Germinal center (tissue), 1 donor: ENCODE data around the gene NOC2L.
A peak's percentile ranks its signal among the peaks of the same experiment; 100 is the strongest.

ENCODE experiments used
- DNase-seq: peaks from one replicate; pipeline ENCODE4 v3.0.0; 2012; ENCODE audit warnings: mixed read lengths, low spot score

NOC2L gene

DNA sequence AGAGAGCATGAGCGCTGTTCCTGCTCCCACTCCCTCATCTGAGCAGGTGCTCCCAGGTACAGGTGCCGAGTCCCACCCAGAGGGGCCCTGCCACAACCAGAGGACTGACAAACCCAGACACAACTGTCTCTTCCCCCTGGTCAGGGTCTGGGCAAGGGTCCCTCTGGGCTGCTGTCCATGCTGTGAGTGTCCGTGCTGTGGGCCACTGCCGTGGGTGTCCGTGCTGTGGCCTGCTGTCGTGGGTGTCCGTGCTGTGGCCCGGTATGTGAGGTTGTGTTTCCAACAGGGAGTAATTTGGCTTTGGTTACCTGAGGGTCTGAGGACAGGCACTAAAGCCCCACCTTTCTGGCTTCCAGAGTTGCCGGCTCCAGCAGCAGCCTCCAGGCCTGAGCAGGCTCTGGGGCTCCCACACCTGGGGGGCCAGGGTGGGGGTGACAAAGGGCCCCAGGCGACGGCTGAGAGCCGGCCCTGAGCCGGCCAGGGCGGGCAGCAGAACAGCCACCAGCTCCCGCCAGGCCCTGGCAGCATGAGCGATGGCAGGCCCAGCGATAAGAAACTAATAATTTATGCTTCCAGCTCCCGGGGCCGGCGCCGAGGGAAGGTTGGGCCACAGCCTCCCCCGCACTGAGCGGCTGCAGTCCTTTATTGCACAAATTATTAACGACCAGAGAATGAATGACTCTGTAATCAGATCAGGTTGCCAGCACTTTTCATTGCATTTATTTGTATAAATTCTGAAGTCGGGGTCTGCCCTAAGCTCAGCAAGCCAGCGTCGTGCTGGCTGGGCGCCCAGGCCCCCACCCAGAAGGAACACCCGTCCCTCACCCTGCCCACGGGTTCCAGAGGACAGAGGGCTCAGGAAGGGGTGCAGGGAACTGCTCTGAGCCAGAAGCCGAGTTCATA, 42.6 kb downstream of the NOC2L start:
- DNase-seq, result no peak

DNA sequence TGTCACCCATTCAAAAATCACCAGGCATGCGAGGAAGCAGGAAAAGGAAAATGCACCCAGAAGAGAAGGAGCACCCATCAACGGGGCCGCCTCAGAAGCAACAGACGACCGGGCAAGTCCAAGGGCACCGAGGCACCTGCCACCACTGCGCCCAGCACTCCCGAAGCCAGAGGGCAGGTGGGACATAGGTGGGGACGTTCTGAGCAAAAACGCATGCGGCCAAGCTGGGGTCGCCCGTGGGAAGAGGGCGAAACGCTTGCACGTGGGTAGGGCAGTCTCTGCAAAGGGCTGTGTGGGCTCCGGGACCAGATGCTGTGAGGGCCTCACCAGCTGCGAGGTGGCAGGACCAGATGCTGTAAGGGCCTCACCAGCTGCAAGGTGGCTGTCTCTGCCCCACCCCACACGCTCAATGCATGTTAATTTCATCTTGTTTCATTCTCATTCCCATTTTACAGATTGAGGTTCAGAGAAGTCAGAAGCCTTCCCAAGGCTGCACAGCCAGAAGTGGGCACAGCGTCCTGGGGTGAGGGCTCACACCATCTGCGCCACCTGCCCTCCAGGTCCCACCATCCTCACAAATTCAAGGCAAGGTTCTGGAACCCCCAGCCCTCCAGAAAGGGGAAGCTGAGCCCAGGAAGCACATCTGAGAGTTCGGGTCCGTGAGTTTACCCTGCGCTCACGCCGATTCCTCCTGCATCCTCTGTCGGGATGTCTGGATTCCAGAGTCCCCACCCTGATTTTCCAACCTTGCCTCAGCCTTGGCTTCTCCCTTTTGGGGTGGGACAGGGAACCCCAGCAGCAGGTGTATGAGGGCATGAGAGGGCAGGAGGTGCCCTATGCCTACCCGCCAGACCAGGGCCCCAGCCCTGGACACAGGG, 43.5 kb downstream of the NOC2L start:
- DNase-seq, result no peak

DNA sequence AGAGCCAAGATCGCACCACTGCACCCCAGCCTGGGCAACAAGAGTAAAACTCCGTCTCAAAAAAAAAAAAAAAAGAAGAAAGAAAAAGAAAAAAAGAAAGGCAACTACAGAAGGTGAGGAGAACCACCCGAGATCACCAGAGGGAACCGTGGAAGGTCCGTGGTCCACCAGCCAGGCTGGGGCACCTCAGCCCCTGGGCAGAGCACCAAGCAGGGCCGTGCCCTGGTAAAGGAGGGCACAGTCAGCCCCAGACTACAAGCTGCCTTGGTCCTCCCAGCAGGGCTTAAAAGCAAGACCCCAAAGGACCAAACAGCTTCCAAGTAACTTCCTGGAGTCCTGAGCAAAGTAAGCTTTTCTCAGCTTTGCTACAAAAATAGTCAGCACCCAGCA, 44.2 kb downstream of the NOC2L start:
- DNase-seq, result no peak

DNA sequence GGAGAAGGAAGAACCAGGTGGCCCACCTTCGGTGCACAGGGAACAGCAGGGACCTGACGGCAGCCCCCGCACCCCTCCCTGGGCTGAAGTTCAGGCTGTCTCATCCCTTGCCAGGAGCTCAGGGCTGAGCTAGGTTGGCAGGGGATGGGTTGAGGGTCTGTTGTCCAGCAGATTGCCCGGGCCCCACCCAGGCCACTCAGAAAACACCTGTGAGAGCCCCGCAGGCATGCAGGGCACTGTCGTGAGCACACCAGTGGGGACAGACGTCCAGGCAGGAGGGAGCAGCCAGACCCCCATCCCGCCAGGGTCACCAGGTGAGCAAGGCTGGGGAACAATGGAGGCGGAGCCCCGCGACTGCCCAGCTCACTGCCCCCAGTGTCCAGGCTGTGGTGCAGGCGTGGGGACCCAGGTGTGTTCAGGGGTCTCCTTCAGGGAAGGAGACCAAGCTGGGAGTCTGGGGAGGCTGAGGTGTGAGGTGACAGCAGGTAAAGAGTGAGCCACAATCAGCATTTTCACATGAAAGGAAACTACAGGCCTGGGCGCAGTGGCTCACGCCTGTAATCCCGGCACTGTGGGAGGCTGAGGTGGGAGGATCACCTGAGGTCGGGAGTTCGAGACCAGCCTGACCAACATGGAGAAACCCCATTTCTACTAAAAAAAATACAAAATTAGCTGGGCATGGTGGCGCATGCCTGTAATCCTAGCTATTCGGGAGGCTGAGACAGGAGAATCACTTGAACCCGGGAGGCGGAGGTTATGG, 44.7 kb downstream of the NOC2L start:
- no peak for DNase-seq

DNA sequence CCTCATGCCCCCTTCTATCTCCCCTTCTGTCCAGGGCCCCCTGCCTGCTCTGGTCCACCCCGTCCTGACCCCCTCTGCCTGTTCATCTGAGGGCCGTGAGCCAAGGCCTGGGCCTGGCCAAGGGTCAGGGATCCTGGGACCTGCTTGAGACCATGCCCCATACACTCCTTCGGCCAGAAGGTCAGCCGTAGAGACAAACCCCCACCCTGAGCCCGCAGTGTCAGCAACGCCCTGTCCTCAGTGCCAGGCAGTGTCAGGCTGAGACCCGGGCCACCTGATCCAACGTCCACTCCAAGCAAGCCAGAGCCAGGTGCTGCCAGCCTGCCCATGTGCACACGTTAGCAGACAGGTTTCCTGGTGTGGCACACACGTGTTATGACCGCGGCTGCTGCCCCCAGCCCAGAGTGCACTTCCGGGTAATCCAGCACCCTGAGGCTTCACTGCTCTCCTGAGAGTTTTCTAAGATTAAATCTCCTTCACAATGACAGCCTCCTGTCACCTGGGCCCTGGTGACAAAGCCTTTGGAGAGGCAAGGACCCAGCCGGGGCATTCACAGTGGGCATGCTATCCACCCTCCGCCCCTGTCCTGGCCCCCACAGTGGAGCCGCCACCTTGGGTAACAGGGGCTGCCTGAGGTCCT, 45.4 kb downstream of the NOC2L start:
- no peak for DNase-seq

DNA sequence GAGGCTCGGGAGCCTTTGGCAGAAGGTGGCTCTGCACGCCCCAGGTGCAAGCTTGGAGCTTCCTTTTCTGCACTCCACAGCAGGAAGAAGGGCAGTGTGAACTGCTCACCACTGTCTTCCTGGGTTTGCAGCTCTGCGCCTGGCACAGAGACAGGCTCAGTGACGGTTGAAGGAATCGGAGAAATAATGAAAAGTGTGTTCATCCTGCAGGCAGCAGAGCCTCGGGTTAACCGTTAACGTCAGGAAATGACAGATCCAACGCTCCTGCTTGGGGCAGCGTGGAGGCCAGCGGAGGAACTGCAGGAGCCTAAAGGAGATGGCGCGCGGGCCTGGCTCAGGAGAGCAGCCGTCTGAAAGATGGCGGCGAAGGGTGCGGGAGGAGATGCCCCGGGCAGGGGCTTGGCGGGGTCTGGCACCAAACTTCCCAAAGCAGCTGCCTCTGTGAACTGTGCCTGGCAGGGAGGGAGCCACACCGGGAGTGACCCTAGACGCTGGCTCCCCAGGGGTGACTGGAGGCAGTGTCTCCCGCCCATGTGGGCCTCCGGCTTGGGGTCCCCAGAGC, 46.2 kb downstream of the NOC2L start:
- no peak for DNase-seq

DNA sequence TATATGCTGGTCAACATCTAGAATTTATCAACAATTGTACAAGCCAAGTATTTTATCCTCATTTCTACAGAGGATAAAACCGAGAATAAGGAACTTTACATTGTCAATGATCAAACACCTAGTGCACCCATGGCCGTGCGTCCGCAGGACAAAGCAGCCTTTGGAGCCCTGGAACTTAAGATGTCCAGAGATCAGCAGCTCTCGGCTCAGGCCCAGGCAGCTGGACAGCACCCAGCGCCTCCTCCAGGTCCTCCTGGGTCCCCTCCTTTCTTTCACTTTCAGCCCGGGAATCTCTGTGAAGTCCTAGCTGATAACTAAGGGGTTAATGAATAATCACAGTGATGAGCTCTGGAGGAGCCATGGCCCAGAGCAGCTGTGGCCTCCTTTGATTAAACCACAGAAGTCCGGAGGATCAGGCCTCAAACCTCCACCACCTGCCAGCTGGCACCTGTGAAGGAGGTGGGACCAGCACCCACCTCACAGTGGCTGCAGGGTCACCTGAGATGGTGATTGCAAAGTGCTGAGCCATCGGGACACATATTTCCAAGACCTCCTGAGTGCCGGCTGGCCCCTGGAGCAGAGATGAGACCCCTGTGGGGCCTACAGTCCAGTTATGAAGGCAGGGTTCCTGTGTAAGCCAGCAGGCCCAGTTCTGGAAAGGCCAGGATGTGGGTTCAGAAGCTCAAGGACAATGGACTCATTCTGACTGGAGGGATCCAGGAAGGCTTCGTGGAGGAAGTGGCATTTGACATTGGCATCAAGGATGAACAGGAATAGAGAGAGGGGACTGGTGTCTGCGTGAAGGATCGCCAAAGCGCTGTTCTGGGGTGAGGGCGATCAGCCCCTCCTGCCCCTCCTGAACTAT, 46.9 kb downstream of the NOC2L start:
- DNase-seq, result no peak

DNA sequence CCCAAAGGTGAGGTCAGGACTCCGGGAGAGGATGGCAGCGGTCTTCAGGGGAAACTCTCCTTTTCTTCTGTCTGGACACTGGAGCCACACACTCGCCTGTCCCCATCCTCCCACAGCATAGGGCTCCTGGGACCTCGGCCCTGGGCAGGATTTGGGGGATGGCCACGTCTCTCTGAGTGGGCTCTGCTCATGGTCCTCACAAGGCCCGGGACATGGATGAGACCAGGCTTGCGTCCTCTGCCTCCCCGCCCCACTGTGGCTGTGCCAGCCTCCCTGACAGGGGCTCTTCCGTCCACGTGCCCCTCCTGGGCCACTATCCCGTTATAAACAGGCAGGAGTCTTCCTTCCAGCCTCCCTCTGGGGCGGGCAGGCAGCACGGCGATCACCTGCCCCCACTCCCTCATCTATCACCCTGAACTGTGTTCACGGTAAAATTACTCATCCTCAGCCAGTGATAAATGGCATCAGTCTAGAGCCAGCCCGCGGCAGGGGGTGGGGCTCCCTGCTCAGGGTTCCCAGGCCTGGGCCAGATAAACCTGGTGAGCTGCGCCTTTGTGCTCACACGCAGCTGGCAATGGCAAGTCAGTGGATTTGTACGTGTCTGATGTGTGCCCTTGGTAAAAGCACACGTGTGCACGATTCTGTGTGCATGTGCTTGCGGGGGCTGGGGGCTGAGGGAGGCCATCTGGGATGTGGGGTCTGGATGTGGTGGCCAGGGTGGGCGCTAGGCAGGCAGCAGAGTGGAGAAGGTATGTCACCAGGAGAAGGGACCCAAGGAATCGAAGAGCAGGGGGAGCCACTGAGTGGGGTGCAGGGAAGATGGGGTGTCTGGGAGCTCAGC, 48.0 kb downstream of the NOC2L start:
- no peak for DNase-seq

DNA sequence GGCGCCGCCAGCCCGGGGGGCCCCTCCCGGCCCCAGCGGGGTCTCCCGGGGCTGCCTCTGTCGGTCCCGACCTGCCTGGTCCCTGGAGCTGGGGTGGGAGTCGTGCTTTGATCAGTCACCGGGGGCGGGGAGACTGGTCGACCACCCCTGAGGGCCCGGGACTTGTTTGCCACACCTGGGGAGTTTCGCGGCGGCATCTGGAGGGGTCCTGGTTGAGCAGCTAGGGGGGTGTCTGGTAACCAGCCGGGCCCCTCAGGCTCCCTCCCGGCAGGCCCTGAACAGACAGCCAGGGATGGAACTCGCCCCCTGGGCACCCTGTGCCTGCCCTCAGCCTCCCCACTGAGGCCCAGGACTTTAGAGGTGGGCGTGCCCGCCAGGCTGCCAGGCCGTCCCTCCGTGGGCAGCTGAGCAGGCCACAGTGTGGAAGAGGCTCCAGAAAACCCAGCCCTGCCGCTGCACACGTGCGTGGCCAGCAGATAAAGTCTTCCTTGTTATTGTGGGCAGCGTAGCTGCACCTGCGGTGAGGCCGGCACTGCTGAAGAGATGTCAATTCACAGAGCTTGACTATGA, 48.7 kb downstream of the NOC2L start:
- no peak for DNase-seq

DNA sequence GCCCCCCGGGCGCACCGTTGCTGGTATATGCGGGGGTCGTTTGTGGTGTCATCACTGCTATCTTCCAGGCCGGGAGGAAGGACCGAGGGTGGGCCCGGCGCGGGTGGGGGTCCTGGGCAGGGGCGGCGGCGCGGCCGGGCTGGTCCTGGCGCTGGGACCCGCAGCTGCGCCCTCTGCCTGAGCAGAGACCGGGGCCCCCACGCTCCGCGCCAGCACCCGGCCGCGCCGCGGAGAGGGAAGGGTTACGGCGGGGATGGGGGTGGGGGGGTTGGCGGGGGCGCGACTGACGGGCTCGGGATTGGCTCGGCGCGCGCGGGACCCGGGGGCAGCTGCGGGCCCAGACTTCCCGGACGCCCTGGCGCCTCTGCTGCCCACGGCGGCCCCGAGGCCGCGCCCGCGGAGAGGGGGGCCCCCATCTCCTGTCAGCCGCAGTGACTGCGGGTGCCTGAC, 49.2 kb downstream of the NOC2L start:
- DNase-seq, result no peak

DNA sequence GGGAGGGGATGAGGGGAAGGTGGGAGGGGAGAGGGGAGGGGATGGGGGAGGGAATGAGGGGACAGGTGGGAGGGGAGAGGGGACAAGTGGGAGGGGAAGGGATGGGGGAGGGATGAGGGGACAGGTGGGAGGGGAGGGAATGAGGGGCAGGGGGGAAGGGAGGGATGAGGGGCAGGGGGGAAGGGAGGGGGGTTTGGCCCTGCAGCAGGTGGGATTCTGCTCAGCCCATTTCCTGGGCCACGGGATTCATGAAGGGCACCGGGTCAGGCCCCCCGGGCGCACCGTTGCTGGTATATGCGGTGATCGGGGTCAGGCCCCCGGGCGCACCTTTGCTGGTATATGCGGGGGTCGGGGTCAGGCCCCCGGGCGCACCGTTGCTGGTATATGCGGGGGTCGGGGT, 50.4 kb downstream of the NOC2L start:
- no peak for DNase-seq

DNA sequence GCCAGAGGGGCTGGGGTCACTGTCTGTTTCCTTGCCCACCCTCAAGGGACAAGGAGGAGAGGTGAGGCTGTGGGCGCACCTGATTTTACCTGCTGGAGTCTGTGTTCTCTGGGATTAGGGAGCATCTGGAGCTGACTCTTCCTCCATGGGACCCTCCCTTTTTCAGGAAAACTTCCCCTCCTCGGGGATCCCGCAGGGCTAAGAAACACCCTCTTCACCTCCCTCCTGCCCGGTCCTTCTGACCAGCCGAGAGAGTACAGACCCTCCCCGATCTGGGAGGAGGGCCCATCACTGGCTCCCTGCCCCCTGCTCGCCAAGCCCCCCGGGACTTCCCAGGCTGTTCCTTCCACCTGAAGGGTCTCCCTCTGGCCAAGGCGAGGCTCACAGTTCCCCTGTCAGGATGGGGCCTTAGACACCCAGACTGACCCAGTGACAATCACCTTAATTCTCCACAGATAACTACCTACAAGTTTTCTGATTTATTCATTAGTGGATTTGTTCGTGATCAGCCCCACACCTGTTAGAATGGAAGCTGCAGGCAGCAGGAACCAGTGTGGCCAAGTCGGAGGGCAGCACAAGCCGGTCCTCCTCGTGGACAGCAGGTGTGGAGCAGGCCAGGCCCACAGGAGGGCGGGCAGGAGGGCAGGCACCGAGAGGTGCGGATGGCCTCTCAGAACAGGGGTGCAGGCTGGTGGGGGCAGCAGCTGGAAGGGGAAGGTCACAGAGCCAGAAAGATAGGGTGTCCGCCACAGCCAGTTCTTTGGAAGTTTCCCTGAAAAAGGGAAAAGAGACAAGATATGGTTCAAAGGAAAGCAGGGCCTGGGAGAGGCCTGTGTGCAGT, 51.2 kb downstream of the NOC2L start:
- DNase-seq, result no peak

DNA sequence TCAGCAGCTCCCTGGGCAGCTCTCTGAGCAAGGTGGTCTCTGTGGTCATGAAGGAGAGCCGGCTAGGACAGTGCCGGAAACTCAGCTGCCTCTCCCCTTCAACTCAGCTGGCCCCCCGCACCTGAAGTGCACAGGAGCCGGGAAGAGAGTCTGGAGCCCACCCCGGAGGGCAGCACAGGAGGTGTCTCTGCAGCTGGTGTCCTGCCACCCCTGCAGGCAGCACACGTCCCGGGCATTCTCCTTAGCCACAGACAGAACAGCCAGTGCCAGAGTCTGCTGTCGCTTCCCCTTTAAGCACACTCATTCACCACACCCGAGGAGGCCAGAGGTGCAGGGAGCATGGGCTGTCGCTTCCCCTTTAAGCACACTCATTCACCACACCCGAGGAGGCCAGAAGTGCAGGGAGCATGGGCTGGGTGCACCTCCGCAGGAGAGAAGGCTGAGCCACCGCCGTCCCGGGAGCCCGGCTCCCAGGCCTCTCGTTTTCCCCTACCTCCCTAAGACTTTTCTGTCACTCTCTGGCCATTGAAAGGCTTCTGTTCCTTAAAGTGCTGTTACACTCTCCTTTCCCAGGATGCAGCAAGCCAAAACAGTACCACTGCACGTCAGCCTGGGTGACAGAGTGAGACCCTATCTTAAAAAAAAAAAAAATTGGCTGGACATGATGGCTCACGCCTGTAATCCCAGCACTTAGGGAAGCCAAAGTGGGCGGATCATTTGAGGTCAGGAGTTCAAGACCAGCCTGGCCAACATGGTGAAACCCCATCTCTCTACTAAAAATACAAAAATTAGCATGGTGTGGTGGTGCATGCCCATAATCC, 52.2 kb downstream of the NOC2L start:
- no peak for DNase-seq

DNA sequence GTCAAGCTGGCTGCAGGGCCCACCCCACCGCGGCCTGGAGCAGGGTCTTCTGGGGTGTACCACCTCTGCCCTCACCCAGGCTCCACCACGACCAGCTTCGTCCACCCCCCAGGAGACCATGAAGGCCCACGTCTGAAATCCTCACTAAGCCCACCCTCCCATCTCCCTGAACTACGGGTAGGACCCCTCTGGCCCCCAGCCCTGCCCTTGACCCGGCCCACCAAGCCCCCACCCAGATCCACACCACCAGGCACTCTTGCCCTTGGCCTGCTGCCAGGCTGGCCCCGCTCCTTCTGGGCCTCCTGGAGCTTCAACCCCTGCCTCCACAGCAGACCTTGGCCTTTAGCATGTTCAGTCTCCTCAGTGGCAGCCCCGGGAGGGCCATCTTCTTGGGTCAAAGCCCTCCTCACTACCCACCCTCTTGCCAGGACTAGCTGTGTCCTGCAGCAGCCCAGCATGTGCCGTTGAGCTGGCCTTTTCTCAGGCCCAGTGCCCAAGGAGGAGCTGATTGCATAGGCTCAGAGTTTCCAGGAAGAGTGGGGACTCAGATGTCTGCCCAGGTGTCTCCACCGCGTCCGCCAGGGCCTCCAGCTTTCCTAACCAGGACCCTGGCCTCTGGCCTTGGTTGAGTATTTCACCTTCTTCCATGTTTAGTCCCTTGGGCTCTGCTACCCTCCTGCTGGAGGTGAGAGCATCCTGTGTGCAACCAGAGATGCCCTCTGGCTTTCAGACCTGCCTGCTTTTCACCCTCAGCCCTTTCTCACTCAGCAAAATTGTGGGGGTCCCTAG, 53.1 kb downstream of the NOC2L start:
- DNase-seq, result no peak

DNA sequence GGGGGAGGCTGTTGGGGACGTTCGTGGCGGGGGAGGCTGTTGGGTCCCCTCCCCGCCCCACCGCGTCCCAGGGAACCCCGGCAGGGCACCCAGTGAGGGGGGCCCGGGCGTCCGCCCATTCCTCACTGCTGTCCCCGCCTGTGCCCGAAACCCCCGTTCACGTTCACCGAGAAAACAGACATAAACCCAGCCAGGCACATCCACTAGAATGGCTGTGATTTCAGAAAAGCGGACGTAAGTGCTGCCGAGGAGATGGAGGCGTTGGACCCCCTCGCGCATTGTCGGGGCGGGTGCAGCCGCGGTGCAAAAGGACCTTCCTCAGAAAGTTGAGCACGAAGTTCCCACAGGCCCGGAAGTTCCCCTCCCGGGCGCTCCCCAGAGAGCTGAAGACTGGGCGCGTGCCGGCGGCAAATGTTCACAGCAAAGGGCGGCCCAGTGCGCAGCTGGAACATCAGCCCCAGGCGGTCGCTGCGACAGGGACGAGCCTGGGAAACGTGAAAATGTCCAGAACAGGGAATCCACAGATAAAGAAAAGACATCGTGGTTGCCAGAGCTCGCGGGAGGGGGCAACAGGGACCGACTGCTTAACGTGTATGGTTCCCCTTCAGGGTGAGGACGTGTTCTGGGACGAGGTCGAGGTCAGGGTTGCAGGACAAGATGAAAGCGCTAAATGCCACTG, 53.8 kb downstream of the NOC2L start:
- DNase-seq, result peak; percentile 50
